Effector CD8-positive, alpha-beta T cell (primary cell): ENCODE measurements around the gene TXLNB.
A peak's percentile ranks its signal among the peaks of the same experiment; 100 is the strongest.

Source experiments
- DNase-seq: peaks from one replicate; lab custom pipeline; 2025; lab: John Stamatoyannopoulos, UW

The TXLNB gene

GRCh38 chr6:139271056-139271455, 20.7 kb downstream of the TXLNB start:
- DNase-seq, result no peak

DNA sequence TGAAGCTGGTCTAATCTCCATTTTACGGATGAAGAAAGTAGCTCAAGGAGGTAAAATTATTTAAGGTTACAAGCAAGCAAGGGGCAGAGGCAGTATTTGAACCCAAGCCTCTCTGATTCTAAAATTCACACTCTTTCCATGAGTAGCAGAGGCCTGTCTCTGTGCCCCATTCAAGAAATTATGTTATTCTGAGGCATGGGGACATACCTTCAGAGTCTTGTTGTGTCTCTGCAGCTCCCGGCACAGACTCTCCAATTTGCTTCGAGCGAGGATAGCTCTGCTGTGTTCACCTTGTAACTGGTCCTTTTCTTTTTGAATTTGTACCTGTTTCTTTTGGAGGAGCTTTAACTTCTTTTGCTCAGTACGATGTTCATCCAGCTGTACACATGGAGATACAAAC, 21.5 kb downstream of the TXLNB start:
- DNase-seq, result no peak

- no peak for DNase-seq
These were observed 26.1 kb downstream of the TXLNB start for GRCh38 chr6:139265512-139266190.

GRCh38 chr6:139262519-139263300, 29.1 kb downstream of the TXLNB start:
- DNase-seq, result no peak

DNA sequence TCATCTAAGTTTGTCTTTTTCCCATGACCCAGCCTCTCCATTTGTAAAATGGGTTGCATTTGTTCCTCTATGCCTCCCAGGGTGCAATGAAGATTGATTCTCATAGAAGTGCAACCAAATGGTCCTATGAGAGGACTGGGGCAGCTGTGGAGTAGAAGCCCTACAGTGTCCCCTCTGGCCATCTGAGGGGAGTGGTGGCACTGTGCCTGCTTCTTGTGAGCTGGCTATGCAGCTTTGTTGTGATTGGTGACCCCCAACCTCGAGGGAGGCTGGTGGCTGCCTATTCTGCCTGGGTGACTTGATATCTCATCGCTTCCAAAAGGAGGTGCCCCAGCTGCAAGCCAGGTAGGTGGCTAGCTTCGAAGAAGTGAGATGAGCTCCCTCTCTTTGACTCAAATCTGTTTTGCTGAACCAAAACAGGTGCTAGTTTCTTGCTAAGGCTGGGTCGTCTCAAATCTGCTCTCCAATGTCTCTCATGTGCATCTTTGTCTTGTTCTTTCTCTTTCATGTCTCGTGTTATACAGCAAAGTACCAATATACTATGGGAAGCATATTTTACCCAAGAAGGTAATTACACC, 33.9 kb downstream of the TXLNB start:
- no peak for DNase-seq

DNA sequence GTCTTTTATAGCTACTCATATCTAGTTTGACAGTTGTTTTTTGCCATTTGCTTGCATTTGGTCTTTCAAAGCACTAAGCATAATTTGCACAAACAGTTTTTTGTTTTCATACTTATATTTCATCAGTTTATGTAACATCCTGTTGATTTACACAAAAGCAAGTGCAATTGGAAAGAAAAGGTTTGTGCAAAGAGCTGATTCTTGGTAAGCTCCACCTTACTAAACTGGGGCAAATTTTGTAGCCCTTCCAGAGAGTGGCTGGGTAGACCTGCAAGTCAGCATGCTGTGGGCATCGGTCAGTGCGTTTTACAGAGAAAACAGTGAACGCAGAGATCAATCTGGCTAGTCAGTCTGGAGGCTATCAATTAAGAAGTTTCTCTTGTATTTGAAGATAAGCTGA, 34.5 kb downstream of the TXLNB start:
- no peak for DNase-seq

DNA sequence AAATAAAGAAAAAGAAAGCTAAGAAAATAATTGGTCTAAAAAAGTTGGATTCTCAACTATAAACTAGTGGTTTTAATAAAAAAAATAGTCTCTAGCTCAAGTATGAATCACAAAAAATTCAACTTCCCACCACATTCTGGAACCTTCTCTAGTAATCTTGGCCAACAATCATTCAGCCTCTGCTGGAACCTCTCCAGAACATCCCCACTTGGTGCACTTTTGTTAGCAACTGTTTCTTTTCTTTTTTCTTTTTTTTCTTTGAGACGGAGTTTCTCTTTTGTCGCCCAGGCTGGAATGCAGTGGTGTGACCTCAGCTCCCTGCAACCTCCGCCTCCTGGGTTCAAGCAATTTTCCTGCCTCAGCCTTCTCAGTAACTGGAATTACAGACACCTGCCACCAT, 35.7 kb downstream of the TXLNB start:
- no peak for DNase-seq

DNA sequence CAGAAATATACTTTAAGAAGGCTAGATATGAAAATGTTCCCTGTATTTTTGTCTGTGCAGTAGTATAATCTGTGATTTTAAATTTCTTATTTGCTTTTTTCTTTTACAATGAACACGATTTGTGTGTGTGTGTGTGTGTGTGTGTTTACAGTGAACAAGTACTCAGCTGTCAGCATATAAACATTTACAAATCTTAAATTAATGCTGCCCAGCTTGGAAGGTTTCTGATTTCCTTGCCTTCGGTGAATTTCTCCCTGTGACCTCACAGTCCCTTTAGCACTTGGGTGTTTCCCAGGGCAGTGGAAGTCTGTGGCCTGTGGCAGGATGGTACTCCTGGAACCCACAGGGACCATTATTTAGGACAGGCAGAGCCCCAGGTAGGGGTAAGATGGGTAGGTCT, 37.6 kb downstream of the TXLNB start:
- no peak for DNase-seq

- DNase-seq, result no peak
These were observed 38.1 kb downstream of the TXLNB start for GRCh38 chr6:139253656-139254055.

GRCh38 chr6:139251691-139252390, 40.0 kb downstream of the TXLNB start:
- no peak for DNase-seq

DNA sequence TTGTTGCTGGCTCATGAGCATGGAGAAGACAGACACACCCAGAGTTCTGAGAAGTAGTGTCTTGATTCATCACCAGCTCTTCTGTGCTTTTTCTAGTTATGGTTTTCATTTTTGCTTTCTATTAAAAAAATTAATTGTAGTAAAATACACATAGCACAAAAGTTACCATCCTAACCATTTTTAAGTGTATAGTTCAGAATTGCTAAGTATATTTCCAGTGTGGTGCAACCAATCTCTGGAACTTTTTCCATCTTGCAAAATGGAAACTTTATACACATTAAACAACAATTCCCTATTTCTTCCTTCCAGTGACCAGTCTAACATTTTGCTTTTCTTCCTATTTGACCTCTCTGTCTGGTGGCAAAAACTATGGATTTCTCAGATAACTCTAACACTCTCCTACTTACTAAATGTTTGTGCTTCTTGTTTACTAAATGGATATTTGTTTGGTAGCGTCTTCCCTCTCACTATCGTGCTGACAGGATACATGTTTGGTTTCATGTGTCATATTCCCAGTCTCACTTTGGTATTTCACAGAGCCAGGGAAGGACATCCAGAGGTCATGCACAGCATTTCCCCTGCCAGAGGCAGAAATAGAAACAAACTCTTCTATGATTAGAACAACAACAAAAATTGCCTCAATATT, 40.6 kb downstream of the TXLNB start:
- DNase-seq, result no peak

- peak; percentile 2 for DNase-seq
These were observed 41.3 kb downstream of the TXLNB start for GRCh38 chr6:139250296-139251044.

GRCh38 chr6:139249395-139249794, 42.4 kb downstream of the TXLNB start:
- no peak for DNase-seq

- DNase-seq, result no peak
These were observed 42.9 kb downstream of the TXLNB start for GRCh38 chr6:139248911-139249310.

DNA sequence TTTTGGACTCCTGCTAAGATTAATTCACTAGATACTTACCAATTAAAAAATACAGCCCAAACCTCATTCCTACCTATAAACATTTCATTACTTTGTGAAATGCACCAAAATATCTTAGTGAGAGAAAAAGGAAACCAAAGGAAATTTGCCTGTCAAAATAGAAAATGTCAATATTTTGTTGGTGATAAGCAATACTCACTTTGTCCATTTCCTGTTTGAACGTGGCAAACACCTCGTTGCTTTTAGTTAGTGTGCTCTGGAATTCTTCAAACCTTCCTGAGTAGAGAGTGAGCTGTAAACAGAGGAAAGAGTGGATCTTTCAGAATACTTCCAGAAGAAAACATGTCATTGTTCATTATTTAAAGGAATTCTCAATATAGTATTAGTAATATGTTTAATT, 44.2 kb downstream of the TXLNB start:
- no peak for DNase-seq

GRCh38 chr6:139243536-139243935, 48.3 kb downstream of the TXLNB start:
- no peak for DNase-seq

GRCh38 chr6:139242457-139243240, 49.1 kb downstream of the TXLNB start:
- DNase-seq, result no peak

DNA sequence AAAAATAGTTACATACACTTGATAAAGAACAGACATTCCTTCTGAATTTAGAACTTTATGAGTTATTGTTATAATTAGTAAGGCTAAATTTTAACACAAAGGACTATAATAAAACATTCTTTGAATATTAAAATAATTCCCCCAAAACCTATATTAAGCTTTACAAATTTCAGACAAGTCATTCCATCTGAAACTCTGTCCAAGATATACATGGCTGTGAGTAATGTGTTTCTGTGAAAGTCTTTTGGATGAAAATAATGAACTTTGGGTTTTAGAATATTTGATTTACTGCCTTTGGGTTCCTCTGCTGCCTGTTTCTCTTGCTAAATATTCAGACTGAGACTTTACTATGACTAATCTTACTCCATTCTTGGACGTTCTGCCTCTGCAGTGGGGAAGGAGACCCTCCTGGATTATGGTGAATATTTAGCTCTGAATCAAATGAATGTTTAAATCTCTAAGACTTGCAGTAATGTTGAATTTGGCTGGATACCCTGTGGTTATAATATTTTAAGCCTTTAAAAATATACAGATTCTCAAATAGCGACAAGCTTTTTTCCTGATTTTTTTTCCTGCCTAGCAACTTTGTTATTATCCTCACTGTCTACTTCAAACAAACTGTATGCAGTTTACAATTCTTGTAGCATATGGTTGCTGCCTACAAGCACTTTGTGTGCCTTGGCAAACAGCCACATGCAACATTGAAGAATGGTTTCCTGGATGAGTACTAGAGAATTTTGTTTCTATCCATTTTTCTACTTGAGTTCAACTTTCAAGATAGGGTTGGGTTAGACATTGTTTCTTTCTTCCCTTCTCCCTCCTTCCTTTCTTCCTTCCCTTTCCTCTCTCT, 51.4 kb downstream of the TXLNB start:
- DNase-seq, result no peak

GRCh38 chr6:139239064-139239463, 52.7 kb downstream of the TXLNB start:
- no peak for DNase-seq

DNA sequence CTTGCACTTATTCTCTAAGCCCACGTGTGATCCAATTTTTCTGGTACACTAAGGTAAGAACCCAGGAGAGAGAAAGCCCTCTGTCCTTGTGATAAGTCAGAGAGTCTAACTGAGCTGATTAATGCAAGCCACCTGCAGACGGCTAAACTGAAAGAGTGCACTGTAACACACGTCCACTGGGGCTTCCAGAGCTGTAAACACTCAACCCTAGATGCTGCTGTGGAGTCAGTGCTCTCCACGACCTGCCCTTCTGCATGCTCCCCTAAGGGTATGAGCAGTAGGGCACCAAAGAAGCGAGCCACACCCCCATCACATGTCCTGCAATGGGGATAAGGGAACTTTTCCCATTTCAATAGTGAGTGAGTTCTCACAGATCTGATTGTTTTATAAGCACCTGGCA, 55.7 kb downstream of the TXLNB start:
- no peak for DNase-seq
